Mammary epithelial cell (primary cell): ENCODE results near the gene FILIP1L.

Experiments used
- EZH2 ChIP-seq: IDR thresholded peaks from 2 replicates; pipeline ENCODE4 v1.6.1; 2012; ENCODE audit warnings: low read length, inconsistent platforms, borderline replicate concordance
- TF ChIP-seq, protein P1 (sequence below), 2 donors: IDR thresholded peaks in 1 of 2; conservative IDR thresholded peaks in 1 of 2; 2 replicates each; pipeline ENCODE4 v1.5.1; 2011 to 2012; ENCODE audit warnings: inconsistent platforms in 2 of 2, low read length in 2 of 2, mild to moderate bottlenecking in 2 of 2, control low read depth in 1 of 2, low read depth in 1 of 2; ENCODE audit not compliant: insufficient read depth in 1 of 2; ENCODE audit errors: extremely low read depth in 1 of 2

DNA sequence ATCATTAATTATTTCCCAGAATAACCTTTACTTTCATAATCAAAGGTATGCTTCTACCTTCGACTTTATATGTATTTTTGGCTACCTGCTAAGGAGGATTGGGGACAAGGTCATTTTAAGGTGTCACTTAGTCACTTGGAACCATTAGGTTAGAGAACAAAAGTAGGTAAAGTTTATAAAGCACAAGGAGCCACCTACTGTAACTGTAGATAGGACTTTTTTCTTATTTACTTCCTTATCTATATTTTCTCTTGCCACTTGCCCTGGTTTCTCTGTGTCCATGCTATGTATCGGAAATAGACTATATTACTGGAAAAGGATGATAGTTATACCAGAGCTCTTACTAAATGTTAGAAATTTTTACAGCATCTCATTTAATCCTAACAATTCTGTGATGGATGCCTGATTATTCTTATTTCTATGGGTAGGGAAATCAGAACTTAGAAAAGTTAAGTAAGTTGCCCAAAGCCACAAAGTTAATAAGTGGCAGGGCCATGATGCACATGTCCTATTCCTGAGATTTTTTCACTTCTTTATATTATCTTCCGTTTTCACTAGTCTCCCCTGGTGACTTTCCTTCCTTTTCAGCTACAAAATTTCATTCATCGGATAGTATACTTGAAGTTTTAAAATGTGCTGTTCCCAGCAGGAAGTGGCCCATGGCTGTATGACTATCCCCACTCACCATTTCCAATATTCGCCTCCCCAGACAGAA, 164.2 kb downstream of the FILIP1L start:
- TF ChIP-seq, protein P1, sequence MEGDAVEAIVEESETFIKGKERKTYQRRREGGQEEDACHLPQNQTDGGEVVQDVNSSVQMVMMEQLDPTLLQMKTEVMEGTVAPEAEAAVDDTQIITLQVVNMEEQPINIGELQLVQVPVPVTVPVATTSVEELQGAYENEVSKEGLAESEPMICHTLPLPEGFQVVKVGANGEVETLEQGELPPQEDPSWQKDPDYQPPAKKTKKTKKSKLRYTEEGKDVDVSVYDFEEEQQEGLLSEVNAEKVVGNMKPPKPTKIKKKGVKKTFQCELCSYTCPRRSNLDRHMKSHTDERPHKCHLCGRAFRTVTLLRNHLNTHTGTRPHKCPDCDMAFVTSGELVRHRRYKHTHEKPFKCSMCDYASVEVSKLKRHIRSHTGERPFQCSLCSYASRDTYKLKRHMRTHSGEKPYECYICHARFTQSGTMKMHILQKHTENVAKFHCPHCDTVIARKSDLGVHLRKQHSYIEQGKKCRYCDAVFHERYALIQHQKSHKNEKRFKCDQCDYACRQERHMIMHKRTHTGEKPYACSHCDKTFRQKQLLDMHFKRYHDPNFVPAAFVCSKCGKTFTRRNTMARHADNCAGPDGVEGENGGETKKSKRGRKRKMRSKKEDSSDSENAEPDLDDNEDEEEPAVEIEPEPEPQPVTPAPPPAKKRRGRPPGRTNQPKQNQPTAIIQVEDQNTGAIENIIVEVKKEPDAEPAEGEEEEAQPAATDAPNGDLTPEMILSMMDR (conservative IDR thresholded peaks at IDR 0.05 in 1 of 2, IDR thresholded peaks at IDR 0.05 in 1 of 2; ENCODE audit: extremely low read depth in 1 of 2, insufficient read depth in 1 of 2, low read depth in 1 of 2, low read length in 2 of 2), result no peak
- no peak for TF ChIP-seq EZH2
